Measurements from ENCODE around the gene MYF5. TPM values are rescaled to one million over a fixed set of nuclear protein-coding genes. Genes with fewer than 3 reads are reported as not detected.

MYF5 gene
- total and polyA plus RNA-seq, 9 of the 15 experiments (the other 6 are each of a cell fraction or from before 2014, with no cell fraction given), result not detected

GRCh38 chr12:80708975-80709328, 7.8 kb upstream of the MYF5 start:
- H3K27ac ChIP-seq (ENCODE audit: extremely low read depth, low read depth, low read length), result no peak overlapping the region
- FAIRE-seq, result no peak
- ATAC-seq, result no peak
- no peaks in the 10 kb centered on the region for H3K9me3 ChIP-seq (replicated peaks; ENCODE audit: control insufficient read depth, insufficient read depth, low read depth, low read length)
- ChIA-PET CTCF (ENCODE audit: low intra/inter-chr PET ratio) (no interaction called here), POLR2A (no interaction called here)
- BruUV-seq (replicated peaks), result no TSS peak
- in situ Hi-C loops (cut with MboI), result no loop called here
- no peaks in the 10 kb centered on the region for H3K27me3 ChIP-seq (ENCODE audit: control insufficient read depth in 2 of 2, insufficient read depth in 2 of 2, low read length in 2 of 2)
- no peaks in the 10 kb centered on the region for H3K4me1 ChIP-seq (replicated peaks in 1 of 2; ENCODE audit: control insufficient read depth in 2 of 2, insufficient read depth in 2 of 2, low read length in 2 of 2)
- no peaks in the 10 kb centered on the region for H3K36me3 ChIP-seq (ENCODE audit: control insufficient read depth, insufficient read depth, low read length)
- no peak for DNase-seq (ENCODE audit: extremely low read depth in 1 of 4, low spot score in 3 of 4)
- no peaks in the 10 kb centered on the region for H3K79me2 ChIP-seq (ENCODE audit: control insufficient read depth, insufficient read depth, low read length)
- H3K9me1 ChIP-seq (ENCODE audit: control insufficient read depth, insufficient read depth, low read length), result no peaks in the 10 kb centered on the region
- no peak overlapping the region for H3K4me2 ChIP-seq (ENCODE audit: insufficient read depth, low read length)
- no peak overlapping the region for H3K4me3 ChIP-seq
- 2% methylated on average over 8 of the region's 10 CpGs for WGBS (ENCODE audit: insufficient coverage, low coverage, missing lambda C conversion rate)
- intact Hi-C loops (cut with micrococcal nuclease), result no loop called here
- TF ChIP-seq SIN3B (IDR thresholded peaks at IDR 0.05; ENCODE audit: low read depth) (no peak), NCOA6 (IDR thresholded peaks at IDR 0.05) (no peak), ZNF184 (CRISPR knock-in tag; IDR thresholded peaks at IDR 0.05) (no peak), SRF (CRISPR knock-in tag; IDR thresholded peaks at IDR 0.05) (no peak)
- no peak overlapping the region for H2AFZ ChIP-seq (ENCODE audit: low read depth, low read length)
- H4K20me1 ChIP-seq (replicated peaks; ENCODE audit: control insufficient read depth, insufficient read depth, low read length), result no peaks in the 10 kb centered on the region
- H3K9ac ChIP-seq (ENCODE audit: insufficient read depth in 1 of 2, low read depth in 2 of 2, low read length in 2 of 2), result no peak overlapping the region

GRCh38 chr12:80709811-80710726, 6.6 kb upstream of the MYF5 start:
- no peak for TF ChIP-seq CGGBP1 (CRISPR knock-in tag; IDR thresholded peaks at IDR 0.05)
- 0 out of 6 replicates have a peak, but pooled peaks of 1 of the 3 experiments have one; percentile 29 for TF ChIP-seq CTCF (IDR thresholded peaks at IDR 0.05 in 2 of 3, conservative IDR thresholded peaks at IDR 0.05 in 1 of 3; ENCODE audit: insufficient read depth in 2 of 3, low read depth in 1 of 3, low read length in 3 of 3)
- POLR2A ChIA-PET, result no interaction called here
- intact Hi-C loops (cut with micrococcal nuclease), result no loop called here
- BruUV-seq (replicated peaks), result no TSS peak
- no peak overlapping the region for H3K4me2 ChIP-seq (ENCODE audit: insufficient read depth, low read length)
- DNase-seq (ENCODE audit: extremely low read depth in 1 of 4, low spot score in 3 of 4), result peak in 1 of 4 experiments; percentile 11
- CTCF ChIA-PET (ENCODE audit: low intra/inter-chr PET ratio), result no interaction called here
- 2% methylated on average over 16 of the region's 20 CpGs for WGBS (ENCODE audit: insufficient coverage, low coverage, missing lambda C conversion rate)
- H3K4me1 ChIP-seq (replicated peaks in 1 of 2; ENCODE audit: control insufficient read depth in 2 of 2, insufficient read depth in 2 of 2, low read length in 2 of 2), result no peaks in the 10 kb centered on the region
- no peaks in the 10 kb centered on the region for H3K9me1 ChIP-seq (ENCODE audit: control insufficient read depth, insufficient read depth, low read length)
- no peaks in the 10 kb centered on the region for H3K27me3 ChIP-seq (ENCODE audit: control insufficient read depth in 2 of 2, insufficient read depth in 2 of 2, low read length in 2 of 2)
- no peak overlapping the region for H2AFZ ChIP-seq (ENCODE audit: low read depth, low read length)
- ATAC-seq, result no peak
- no peak for FAIRE-seq
- H3K4me3 ChIP-seq, result no peak overlapping the region
- H3K79me2 ChIP-seq (ENCODE audit: control insufficient read depth, insufficient read depth, low read length), result no peaks in the 10 kb centered on the region
- H3K9ac ChIP-seq (ENCODE audit: insufficient read depth in 1 of 2, low read depth in 2 of 2, low read length in 2 of 2), result no peak overlapping the region
- no peak overlapping the region for H3K27ac ChIP-seq (ENCODE audit: extremely low read depth, low read depth, low read length)
- H3K9me3 ChIP-seq (replicated peaks; ENCODE audit: control insufficient read depth, insufficient read depth, low read depth, low read length), result no peaks in the 10 kb centered on the region
- no peaks in the 10 kb centered on the region for H4K20me1 ChIP-seq (replicated peaks; ENCODE audit: control insufficient read depth, insufficient read depth, low read length)
- in situ Hi-C loops (cut with MboI), result no loop called here
- H3K36me3 ChIP-seq (ENCODE audit: control insufficient read depth, insufficient read depth, low read length), result no peaks in the 10 kb centered on the region

Data from K562 (cell line).